ENCODE measurements around the gene RAB5A. TPM values are rescaled to one million over a fixed set of nuclear protein-coding genes. Genes with fewer than 3 reads are reported as not detected.

The RAB5A gene
- total and polyA plus RNA-seq, 2 donors (not counting 3 experiments of a cell fraction or from before 2014, with no cell fraction given) = 20.6 to 63.8 TPM

DNA sequence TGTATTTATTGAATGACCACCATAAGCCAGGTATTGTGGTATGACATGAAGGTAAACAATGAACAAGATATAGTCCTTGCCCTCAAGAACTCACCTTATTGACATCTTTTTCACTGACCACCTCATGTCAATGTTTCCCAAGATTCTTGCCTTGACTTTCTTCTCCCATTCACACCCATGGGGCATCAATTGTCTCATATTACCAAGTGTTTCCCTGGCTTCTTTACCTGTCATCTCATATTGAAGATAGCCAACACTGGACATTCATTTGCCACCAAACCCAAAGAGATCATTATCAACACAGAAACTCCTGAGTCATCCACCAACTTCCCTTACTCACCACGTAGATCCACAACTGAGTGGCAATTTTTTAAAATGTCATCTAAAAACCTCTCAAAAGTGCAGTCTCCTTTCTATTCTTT lies 15.1 kb upstream of the RAB5A start:
- no TSS peak for BruUV-seq (replicated peaks)
- Histone ChIP-seq H4K20me1 (replicated peaks; ENCODE audit: control insufficient read depth, extremely low read depth, insufficient read depth, low read length) (no peaks in the 10 kb centered on the region), H3K4me2 (ENCODE audit: insufficient read depth, low read length) (no peak overlapping the region), H3K27ac (ENCODE audit: insufficient read depth, low read depth, low read length) (no peak overlapping the region), H3K4me1 (ENCODE audit: control insufficient read depth, extremely low read depth, insufficient read depth, low read length) (no peaks in the 10 kb centered on the region), H3K27me3 (ENCODE audit: control insufficient read depth in 2 of 2, insufficient read depth in 2 of 2, low read length in 2 of 2) (no peaks in the 10 kb centered on the region), H3K9me1 (replicated peaks; ENCODE audit: control insufficient read depth, extremely low read depth, insufficient read depth, low read length) (no peaks in the 10 kb centered on the region), H3K4me3 (replicated peaks in 1 of 3; ENCODE audit: insufficient read depth in 1 of 3, low read depth in 1 of 3, low read length in 3 of 3) (no peak overlapping the region), H3K36me3 (ENCODE audit: control insufficient read depth in 2 of 2, extremely low read depth in 1 of 2, insufficient read depth in 2 of 2, low read length in 2 of 2) (no peaks in the 10 kb centered on the region), H2AFZ (ENCODE audit: low read depth, low read length) (no peak overlapping the region), H3K9me3 (replicated peaks; ENCODE audit: control insufficient read depth, insufficient read depth, low read length) (no peaks in the 10 kb centered on the region), H3K79me2 (ENCODE audit: control insufficient read depth, insufficient read depth, low read length) (no peaks in the 10 kb centered on the region), H3K9ac (replicated peaks; ENCODE audit: extremely low read depth, insufficient read depth, low read length) (no peak overlapping the region)
- FAIRE-seq (no peak), DNase-seq (ENCODE audit: low read depth, low spot score) (no peak)
- dilution Hi-C loops (cut with MboI; ENCODE audit: extremely low pct_ligation_motif_present, low sequenced_read_pairs) = no loop called here
- intact Hi-C loops (cut with micrococcal nuclease) = no loop called here
- TF ChIP-seq MYC (IDR thresholded peaks at IDR 0.05; ENCODE audit: low read depth, low read length) (no peak), GATA2 (IDR thresholded peaks at IDR 0.05; ENCODE audit: insufficient read depth, insufficient read length, low read depth, low read length) (peak; percentile 66)
- CTCF ChIA-PET = no interaction called here
- POLR2A ChIA-PET = no interaction called here

DNA sequence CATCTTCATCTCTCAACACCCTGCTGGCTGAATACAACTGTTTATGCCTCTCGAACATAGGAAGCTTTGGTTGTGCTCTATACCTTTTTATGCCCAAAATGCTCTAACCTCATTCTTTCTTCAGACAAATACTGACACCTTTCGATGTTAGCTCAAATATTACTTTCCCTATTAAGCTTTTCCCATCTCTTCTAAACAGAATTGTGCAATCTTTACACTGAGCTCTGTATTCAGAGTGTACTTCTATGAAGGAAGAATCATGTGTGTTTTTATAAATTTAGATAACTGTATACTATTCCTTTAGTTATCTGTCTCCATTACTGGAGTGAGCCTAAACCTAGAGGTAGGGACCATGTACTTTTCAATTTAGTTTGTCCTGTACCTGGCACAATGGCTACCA lies 14.5 kb upstream of the RAB5A start:
- FAIRE-seq = no peak
- CTCF ChIA-PET = no interaction called here
- H3K9ac ChIP-seq (replicated peaks; ENCODE audit: extremely low read depth, insufficient read depth, low read length) = no peak overlapping the region

More for the DNA sequence above, 14.5 kb upstream of the RAB5A start:
- Histone ChIP-seq H3K79me2 (ENCODE audit: control insufficient read depth, insufficient read depth, low read length) (no peaks in the 10 kb centered on the region), H3K9me3 (replicated peaks; ENCODE audit: control insufficient read depth, insufficient read depth, low read length) (no peaks in the 10 kb centered on the region), H3K9me1 (replicated peaks; ENCODE audit: control insufficient read depth, extremely low read depth, insufficient read depth, low read length) (no peaks in the 10 kb centered on the region), H3K27ac (ENCODE audit: insufficient read depth, low read depth, low read length) (no peak overlapping the region), H2AFZ (ENCODE audit: low read depth, low read length) (no peak overlapping the region), H3K27me3 (ENCODE audit: control insufficient read depth in 2 of 2, insufficient read depth in 2 of 2, low read length in 2 of 2) (no peaks in the 10 kb centered on the region), H3K4me2 (ENCODE audit: insufficient read depth, low read length) (no peak overlapping the region), H3K36me3 (ENCODE audit: control insufficient read depth in 2 of 2, extremely low read depth in 1 of 2, insufficient read depth in 2 of 2, low read length in 2 of 2) (no peaks in the 10 kb centered on the region), H3K4me3 (replicated peaks in 1 of 3; ENCODE audit: insufficient read depth in 1 of 3, low read depth in 1 of 3, low read length in 3 of 3) (no peak overlapping the region), H4K20me1 (replicated peaks; ENCODE audit: control insufficient read depth, extremely low read depth, insufficient read depth, low read length) (no peaks in the 10 kb centered on the region), H3K4me1 (ENCODE audit: control insufficient read depth, extremely low read depth, insufficient read depth, low read length) (no peaks in the 10 kb centered on the region)
- dilution Hi-C loops (cut with MboI; ENCODE audit: extremely low pct_ligation_motif_present, low sequenced_read_pairs) = no loop called here
- no TSS peak for BruUV-seq (replicated peaks)
- POLR2A ChIA-PET = no interaction called here
- TF ChIP-seq EZH2 (IDR thresholded peaks at IDR 0.05; ENCODE audit: borderline replicate concordance, low read depth, low read length, severe bottlenecking) = no peak
- no peak for TF ChIP-seq POLR2AphosphoS5 (IDR thresholded peaks at IDR 0.05; ENCODE audit: insufficient read depth, low read depth, low read length)
- TF ChIP-seq CTCF (IDR thresholded peaks at IDR 0.05; ENCODE audit: extremely low read depth in 1 of 2, insufficient read depth in 1 of 2, low read depth in 1 of 2, low read length in 2 of 2) = no peak
- TF ChIP-seq POLR2A (IDR thresholded peaks at IDR 0.05; ENCODE audit: low read depth, low read length) = no peak
- no peak for TF ChIP-seq MYC (IDR thresholded peaks at IDR 0.05; ENCODE audit: low read depth, low read length)
- TF ChIP-seq, protein P1, sequence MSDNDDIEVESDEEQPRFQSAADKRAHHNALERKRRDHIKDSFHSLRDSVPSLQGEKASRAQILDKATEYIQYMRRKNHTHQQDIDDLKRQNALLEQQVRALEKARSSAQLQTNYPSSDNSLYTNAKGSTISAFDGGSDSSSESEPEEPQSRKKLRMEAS (IDR thresholded peaks at IDR 0.05; ENCODE audit: insufficient read depth, insufficient read length) = no peak
- TF ChIP-seq JUN (IDR thresholded peaks at IDR 0.05; ENCODE audit: borderline replicate concordance, insufficient read depth, insufficient read length, low read depth) = no peak
- no peak for TF ChIP-seq FOS (IDR thresholded peaks at IDR 0.05; ENCODE audit: borderline replicate concordance, insufficient read depth, low read length)
- TF ChIP-seq GATA2 (IDR thresholded peaks at IDR 0.05; ENCODE audit: insufficient read depth, insufficient read length, low read depth, low read length) = no peak
- DNase-seq (ENCODE audit: low read depth, low spot score) = no peak
- intact Hi-C loops (cut with micrococcal nuclease) = no loop called here

Measured in endothelial cell of umbilical vein (primary cell).